Myocyte (in vitro differentiated cells): ENCODE data around the gene PTER. TPM values are rescaled to one million over a fixed set of nuclear protein-coding genes. Genes with fewer than 3 reads are reported as not detected.

Experiments
- DNase-seq: peaks from one replicate; pipeline ENCODE4 v3.0.0-alpha.2; 2012; ENCODE audit warnings: low read depth
- total RNA-seq: library from RNA; depleted of rRNA; stranded (reverse); fragments of >200 nt; gene quantifications from 2 replicates; pipeline ENCODE4 v1.2.3, GENCODE V29; 2014

PTER gene
- total RNA-seq, 1 donor from 2014 or later = 3.1 TPM

- DNase-seq = no peak
Measured at GRCh38 chr10:16470747-16471146, 33.9 kb downstream of the PTER start.

- DNase-seq = no peak
Measured at GRCh38 chr10:16472828-16473227, 36.0 kb downstream of the PTER start.

- DNase-seq = no peak
Measured at GRCh38 chr10:16477757-16478156, 40.9 kb downstream of the PTER start.

GRCh38 chr10:16478801-16479200, 42.0 kb downstream of the PTER start:
- no peak for DNase-seq

- no peak for DNase-seq
Measured at GRCh38 chr10:16481052-16481728, 44.4 kb downstream of the PTER start.

GRCh38 chr10:16483241-16483917, 46.6 kb downstream of the PTER start:
- no peak for DNase-seq

- no peak for DNase-seq
Measured at GRCh38 chr10:16490511-16490910, 53.7 kb downstream of the PTER start.

- DNase-seq = no peak
Measured at GRCh38 chr10:16491933-16492332, 55.1 kb downstream of the PTER start.

- DNase-seq = no peak
Measured at GRCh38 chr10:16493884-16494536, 57.2 kb downstream of the PTER start.

GRCh38 chr10:16497911-16498310, 61.1 kb downstream of the PTER start:
- no peak for DNase-seq

- DNase-seq = peak; percentile 5
Measured at GRCh38 chr10:16505161-16505560, 68.4 kb downstream of the PTER start.

GRCh38 chr10:16509996-16510395, 73.2 kb downstream of the PTER start:
- peak; percentile 6 for DNase-seq

- DNase-seq = no peak
Measured at GRCh38 chr10:16510843-16511242, 74.0 kb downstream of the PTER start.

- no peak for DNase-seq
Measured at GRCh38 chr10:16518822-16519221, 82.0 kb downstream of the PTER start.

- no peak for DNase-seq
Measured at GRCh38 chr10:16519250-16519907, 82.6 kb downstream of the PTER start.

- DNase-seq = no peak
Measured at GRCh38 chr10:16519908-16520861, 83.4 kb downstream of the PTER start.

- peak; percentile 14 for DNase-seq
Measured at GRCh38 chr10:16520900-16521299, 84.1 kb downstream of the PTER start.

- DNase-seq = peak; percentile 7
Measured at GRCh38 chr10:16521311-16522016, 84.7 kb downstream of the PTER start, which contains the start of gene C1QL3. Gene C1QL3, minus strand, starts transcription at chr10:16521879. Its CDS starts 814 bp downstream, at chr10:16521065.

- DNase-seq = no peak
Measured at GRCh38 chr10:16527452-16527851, 90.6 kb downstream of the PTER start.

- DNase-seq = no peak
Measured at GRCh38 chr10:16529853-16530252, 93.0 kb downstream of the PTER start.
